Trophoblast cell (in vitro differentiated cells and primary cell): ENCODE results near the gene COL4A1.
"Not testable (repeated sequence)": the region's sequence is repeated elsewhere in the genome, so short reads cannot be mapped to it uniquely, and the experiment has no call there.

Experiments
- DNase-seq, 2 donors: peaks; one replicate each; pipeline ENCODE4 v3.0.0-alpha.2; 2016
- H2AFZ ChIP-seq: 2 replicates; pipeline ENCODE4 v1.6.1; 2013; ENCODE audit warnings: low read length, moderate library complexity, mild to moderate bottlenecking; ENCODE audit not compliant: insufficient read depth, poor library complexity
- H2AK5ac ChIP-seq: 2 replicates; pipeline ENCODE4 v1.6.1; 2013; ENCODE audit warnings: mild to moderate bottlenecking, low read length
- H2BK120ac ChIP-seq: 2 replicates; pipeline ENCODE4 v1.6.1; 2013; ENCODE audit warnings: low read length, mild to moderate bottlenecking, moderate library complexity; ENCODE audit not compliant: insufficient read depth, poor library complexity
- H2BK12ac ChIP-seq: 2 replicates; pipeline ENCODE4 v1.6.1; 2013; ENCODE audit warnings: mild to moderate bottlenecking, low read length, moderate library complexity
- H2BK5ac ChIP-seq: 2 replicates; pipeline ENCODE4 v1.6.1; 2013; ENCODE audit warnings: low read length, low read depth, moderate library complexity, mild to moderate bottlenecking; ENCODE audit not compliant: poor library complexity
- H3K14ac ChIP-seq: 2 replicates; pipeline ENCODE4 v1.6.1; 2013; ENCODE audit warnings: mild to moderate bottlenecking, low read length
- H3K18ac ChIP-seq: 2 replicates; pipeline ENCODE4 v1.6.1; 2013; ENCODE audit warnings: mild to moderate bottlenecking, low read length
- H3K23ac ChIP-seq: 2 replicates; pipeline ENCODE4 v1.6.1; 2013; ENCODE audit warnings: low read length
- H3K27ac ChIP-seq: 2 replicates; pipeline ENCODE4 v1.5.1; 2013; ENCODE audit warnings: low read depth, mild to moderate bottlenecking, inconsistent platforms, low read length, moderate library complexity
- H3K27me3 ChIP-seq: 2 replicates; pipeline ENCODE4 v1.6.1; 2013; ENCODE audit warnings: inconsistent platforms, mild to moderate bottlenecking, low read length, moderate library complexity; ENCODE audit not compliant: insufficient read depth
- H3K36me3 ChIP-seq, 2 experiments: 1 replicate in 1 of 2; 2 replicates in 1 of 2; pipeline ENCODE4 v1.6.1; 2013; ENCODE audit warnings: low read length in 2 of 2, mild to moderate bottlenecking in 2 of 2, moderate library complexity in 1 of 2; ENCODE audit not compliant: insufficient read depth in 2 of 2, control insufficient read depth in 1 of 2
- H3K4ac ChIP-seq: 2 replicates; pipeline ENCODE4 v1.6.1; 2013; ENCODE audit warnings: low read depth, mild to moderate bottlenecking, low read length, moderate library complexity
- H3K4me1 ChIP-seq, 2 experiments: 1 replicate in 1 of 2; 2 replicates in 1 of 2; pipeline ENCODE4 v1.6.1; 2013; ENCODE audit warnings: low read length in 2 of 2, mild to moderate bottlenecking in 2 of 2, moderate library complexity in 1 of 2; ENCODE audit not compliant: insufficient read depth in 2 of 2, control insufficient read depth in 1 of 2
- H3K4me2 ChIP-seq: 2 replicates; pipeline ENCODE4 v1.6.1; 2013; ENCODE audit warnings: inconsistent platforms, mild to moderate bottlenecking, low read length, moderate library complexity
- H3K4me3 ChIP-seq: 2 replicates; pipeline ENCODE4 v1.5.1; 2013; ENCODE audit warnings: mild to moderate bottlenecking, low read depth, low read length, inconsistent platforms
- H3K79me1 ChIP-seq: one replicate; pipeline ENCODE4 v1.6.1; 2013; ENCODE audit warnings: low read length
- H3K79me2 ChIP-seq: 2 replicates; pipeline ENCODE4 v1.6.1; 2013; ENCODE audit warnings: low read length, mild to moderate bottlenecking; ENCODE audit not compliant: control insufficient read depth, insufficient read depth, poor library complexity
- H3K9ac ChIP-seq: 2 replicates; pipeline ENCODE4 v1.6.1; 2013; ENCODE audit warnings: mild to moderate bottlenecking, low read length
- H3K9me3 ChIP-seq: 2 replicates; pipeline ENCODE4 v1.6.1; 2013; ENCODE audit warnings: low read depth, mild to moderate bottlenecking, control low read depth, inconsistent platforms, low read length; ENCODE audit not compliant: insufficient read depth
- H4K12ac ChIP-seq: 2 replicates; pipeline ENCODE4 v1.6.1; 2013; ENCODE audit warnings: low read depth, mild to moderate bottlenecking, low read length, moderate library complexity
- H4K8ac ChIP-seq: 2 replicates; pipeline ENCODE4 v1.6.1; 2013; ENCODE audit warnings: low read depth, mild to moderate bottlenecking, low read length, moderate library complexity
- H4K91ac ChIP-seq: one replicate; pipeline ENCODE4 v1.6.1; 2013; ENCODE audit warnings: low read depth, mild to moderate bottlenecking, low read length, moderate library complexity
- WGBS: extraction: QIAGEN DNeasy Blood & Tissue Kit; methylation state at CpG from one replicate; pipeline ENCODE4 v1.1.7; 2013; ENCODE audit warnings: missing lambda C conversion rate; ENCODE audit not compliant: insufficient read length, insufficient coverage; ENCODE audit errors: extremely low coverage; 5-methylcytosine and 5-hydroxymethylcytosine counted together

Gene COL4A1

DNA sequence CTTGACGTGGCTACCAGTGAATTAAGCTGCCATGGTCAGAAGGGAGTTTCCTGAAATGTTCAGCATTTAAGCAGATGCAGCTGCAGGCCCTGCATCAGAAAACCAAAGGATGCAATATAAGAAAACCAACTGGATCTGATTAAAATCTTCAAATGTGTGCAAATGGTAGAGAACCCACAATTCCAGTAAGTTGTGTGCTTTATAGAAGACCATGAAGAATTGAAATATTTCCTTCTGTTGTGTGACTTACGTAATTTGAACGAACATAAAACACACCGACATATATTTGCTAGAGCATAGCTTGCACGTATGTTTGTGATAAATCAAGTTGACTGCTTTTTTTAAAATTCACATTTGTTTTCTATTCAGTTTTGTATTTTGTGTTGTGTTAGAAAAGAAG lies 191.4 kb downstream of the COL4A1 start:
- H3K79me1 ChIP-seq: no peaks in the 10 kb centered on the region
- no peak overlapping the region for H2BK120ac ChIP-seq
- no peaks in the 10 kb centered on the region for H3K4me1 ChIP-seq
- H2BK5ac ChIP-seq: no peak overlapping the region
- no peaks in the 10 kb centered on the region for H3K36me3 ChIP-seq
- H2BK12ac ChIP-seq: no peak overlapping the region
- no peak overlapping the region for H3K4me3 ChIP-seq
- no peaks in the 10 kb centered on the region for H3K9me3 ChIP-seq
- H3K23ac ChIP-seq: no peak overlapping the region
- no peak overlapping the region for H4K91ac ChIP-seq
- WGBS: no CpG with 5 or more reads among the region's 5 CpGs
- no peak overlapping the region for H3K9ac ChIP-seq
- no peak overlapping the region for H2AFZ ChIP-seq
- H3K27ac ChIP-seq: no peak overlapping the region
- no peak overlapping the region for H4K8ac ChIP-seq
- H4K12ac ChIP-seq: no peak overlapping the region
- no peaks in the 10 kb centered on the region for H3K27me3 ChIP-seq
- no peak overlapping the region for H3K14ac ChIP-seq
- no peak for DNase-seq
- H3K4me2 ChIP-seq: no peak overlapping the region
- H3K4ac ChIP-seq: no peak overlapping the region
- no peaks in the 10 kb centered on the region for H3K79me2 ChIP-seq
- H3K18ac ChIP-seq: no peak overlapping the region
- no peak overlapping the region for H2AK5ac ChIP-seq

DNA sequence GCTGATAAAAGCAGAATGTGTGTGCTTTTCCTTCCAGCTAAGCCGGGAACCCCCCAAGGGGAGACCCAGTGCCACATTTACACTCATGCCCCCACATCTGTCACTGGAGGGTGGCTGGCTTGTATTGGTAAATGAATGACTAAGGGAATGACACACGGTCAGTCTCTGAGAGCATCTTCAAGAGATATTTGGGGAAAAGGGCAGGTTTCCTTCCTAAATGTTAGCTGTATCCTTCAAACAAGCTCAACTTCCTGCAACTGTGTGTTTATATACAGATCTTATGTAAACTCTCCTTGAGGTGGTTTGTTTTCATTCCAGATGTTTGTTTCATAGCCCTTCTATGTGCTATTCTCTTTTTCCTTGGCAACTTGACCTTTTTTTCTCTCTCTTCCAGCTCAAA lies 192.6 kb downstream of the COL4A1 start:
- Histone ChIP-seq H3K79me2 (no peaks in the 10 kb centered on the region), H2AK5ac (no peak overlapping the region), H3K9me3 (peaks cover 2% of the 10 kb centered on the region), H3K9ac (no peak overlapping the region), H3K4me1 (no peaks in the 10 kb centered on the region), H3K4me3 (no peak overlapping the region), H2BK5ac (no peak overlapping the region), H3K27me3 (no peaks in the 10 kb centered on the region), H2AFZ (no peak overlapping the region), H3K4me2 (no peak overlapping the region), H3K27ac (no peak overlapping the region), H4K91ac (no peak overlapping the region), H3K36me3 (no peaks in the 10 kb centered on the region), H3K79me1 (no peaks in the 10 kb centered on the region), H2BK120ac (no peak overlapping the region), H3K4ac (no peak overlapping the region), H2BK12ac (no peak overlapping the region), H4K12ac (no peak overlapping the region), H3K18ac (no peak overlapping the region), H3K23ac (no peak overlapping the region), H3K14ac (no peak overlapping the region), H4K8ac (no peak overlapping the region)
- no CpG with 5 or more reads among the region's 2 CpGs for WGBS
- DNase-seq: peak in 1 of 2 donors; percentile 45

DNA sequence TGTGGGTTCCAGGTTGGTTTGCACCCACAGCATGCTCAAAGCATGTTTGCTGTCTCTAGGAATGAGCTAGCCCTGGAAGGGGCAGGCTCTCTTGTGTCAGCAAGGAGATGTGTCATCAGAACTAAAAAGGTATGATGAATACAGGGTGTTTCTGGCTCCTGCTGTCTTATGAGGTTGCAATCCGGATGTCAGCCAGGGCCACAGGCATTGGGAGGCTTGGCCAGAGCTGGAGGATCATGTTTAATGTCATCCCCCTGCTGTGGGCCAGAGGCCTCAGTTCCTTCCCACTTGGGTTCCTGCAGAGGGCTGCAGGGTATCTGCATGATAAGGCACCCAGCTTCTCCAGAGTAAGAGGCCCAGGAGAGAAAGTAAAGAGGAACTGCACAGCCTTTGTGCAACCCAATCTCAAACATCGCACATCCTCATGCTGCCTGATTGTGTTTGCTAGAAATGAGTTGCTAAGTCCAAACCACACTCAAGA lies 193.6 kb downstream of the COL4A1 start:
- no peaks in the 10 kb centered on the region for H3K79me2 ChIP-seq
- H4K12ac ChIP-seq: no peak overlapping the region
- H3K4ac ChIP-seq: no peak overlapping the region
- H2BK120ac ChIP-seq: no peak overlapping the region
- H3K14ac ChIP-seq: no peak overlapping the region
- H4K8ac ChIP-seq: no peak overlapping the region
- no peak overlapping the region for H4K91ac ChIP-seq
- no peak overlapping the region for H3K27ac ChIP-seq
- no peak overlapping the region for H3K18ac ChIP-seq
- no CpG with 5 or more reads among the region's 2 CpGs for WGBS
- H2BK5ac ChIP-seq: no peak overlapping the region
- no peak overlapping the region for H2BK12ac ChIP-seq
- no peak overlapping the region for H2AFZ ChIP-seq
- H3K4me3 ChIP-seq: no peak overlapping the region
- H3K9me3 ChIP-seq: peaks cover 2% of the 10 kb centered on the region
- no peak overlapping the region for H3K23ac ChIP-seq
- H3K9ac ChIP-seq: no peak overlapping the region
- peak in 1 of 2 donors; percentile 40 for DNase-seq
- no peak overlapping the region for H3K4me2 ChIP-seq
- H3K27me3 ChIP-seq: no peaks in the 10 kb centered on the region
- no peaks in the 10 kb centered on the region for H3K36me3 ChIP-seq
- H3K79me1 ChIP-seq: no peaks in the 10 kb centered on the region
- H3K4me1 ChIP-seq: no peaks in the 10 kb centered on the region
- H2AK5ac ChIP-seq: no peak overlapping the region

- H3K4me2 ChIP-seq, H3K18ac ChIP-seq, H3K27me3 ChIP-seq, H3K4me1 ChIP-seq, H3K36me3 ChIP-seq, H2AFZ ChIP-seq, H2AK5ac ChIP-seq, H4K8ac ChIP-seq, H4K12ac ChIP-seq, H4K91ac ChIP-seq, H3K23ac ChIP-seq, H2BK120ac ChIP-seq, H3K14ac ChIP-seq, H3K9me3 ChIP-seq, H2BK12ac ChIP-seq, H3K9ac ChIP-seq, H3K27ac ChIP-seq, H3K4me3 ChIP-seq, H2BK5ac ChIP-seq, H3K4ac ChIP-seq, H3K79me2 ChIP-seq, H3K79me1 ChIP-seq: not testable (repeated sequence)
- WGBS: no CpG with 5 or more reads among the region's 6 CpGs
- peak in 1 of 2 donors; percentile 55 for DNase-seq
Measured at GRCh38 chr13:110112379-110112778, 194.6 kb downstream of the COL4A1 start.
